IMR-90 (cell line): ENCODE measurements around the gene CCDC88C. TPM values are rescaled to one million over a fixed set of nuclear protein-coding genes. Genes with fewer than 3 reads are reported as not detected.

Experiments
- ATAC-seq: fragments of 200-7000 bp; cut with Tn5 transposase; 2 replicates; pipeline ENCODE4 v1.9.1; 2020; ENCODE audit warnings: low read depth, mild to moderate bottlenecking, moderate library complexity
- BruUV-seq: library from RNA; stranded (reverse); fragments of 400-500 nt; replicated peaks from 2 replicates; lab custom pipeline; 2021; lab: Mats Ljungman, UMichigan
- CTCF ChIA-PET: fragments of 300-600 bp; formaldehyde crosslinking; extraction: SDS; loops from one replicate; lab custom pipeline; 2021; ENCODE audit warnings: antibody characterized with exemption; lab: Yijun Ruan, JAX
- POLR2A ChIA-PET: fragments of 300-600 bp; sonication (Branson Sonifier 250); formaldehyde crosslinking; loops from one replicate; lab custom pipeline; 2022; ENCODE audit warnings: antibody characterized with exemption; ENCODE audit not compliant: unreplicated experiment; lab: Charles Lee
- DNase-seq: peaks from one replicate; pipeline ENCODE4 v3.0.0; 2013
- H2AFZ ChIP-seq: replicated peaks from 2 replicates; pipeline ENCODE3; 2013; ENCODE audit warnings: low read length, mild to moderate bottlenecking; ENCODE audit not compliant: poor library complexity
- H2AK5ac ChIP-seq: 2 replicates; pipeline ENCODE4 v1.6.1; 2013; ENCODE audit warnings: low read depth, low read length, inconsistent platforms
- H2AK9ac ChIP-seq: replicated peaks from 2 replicates; pipeline ENCODE3; 2013; ENCODE audit warnings: mild to moderate bottlenecking, low read depth, low read length, moderate library complexity; ENCODE audit not compliant: poor library complexity
- H2BK120ac ChIP-seq: 2 replicates; pipeline ENCODE4 v1.6.1; 2013; ENCODE audit warnings: low read depth, low read length, inconsistent platforms
- H2BK15ac ChIP-seq: 3 replicates; pipeline ENCODE4 v1.6.1; 2013; ENCODE audit warnings: low read depth, low read length, inconsistent platforms
- H2BK20ac ChIP-seq: 2 replicates; pipeline ENCODE4 v1.6.1; 2013; ENCODE audit warnings: low read depth, mild to moderate bottlenecking, inconsistent platforms, low read length, moderate library complexity
- H2BK5ac ChIP-seq: 2 replicates; pipeline ENCODE4 v1.6.1; 2013; ENCODE audit warnings: mild to moderate bottlenecking, low read depth, low read length, inconsistent platforms; ENCODE audit not compliant: poor library complexity, severe bottlenecking
- H3K14ac ChIP-seq: replicated peaks from 2 replicates; pipeline ENCODE4 v1.6.1; 2013; ENCODE audit warnings: low read depth, low read length, inconsistent platforms
- H3K18ac ChIP-seq: 2 replicates; pipeline ENCODE4 v1.6.1; 2013; ENCODE audit warnings: low read depth, low read length, control low read depth
- H3K23ac ChIP-seq: 2 replicates; pipeline ENCODE4 v1.6.1; 2013; ENCODE audit warnings: low read depth, low read length, inconsistent platforms
- H3K27ac ChIP-seq: 2 replicates; pipeline ENCODE4 v1.5.1; 2013; ENCODE audit warnings: mild to moderate bottlenecking, control low read depth, low read length; ENCODE audit not compliant: insufficient read depth
- H3K27me3 ChIP-seq: 2 replicates; pipeline ENCODE4 v1.6.1; 2013; ENCODE audit warnings: low read length; ENCODE audit not compliant: control insufficient read depth, insufficient read depth
- H3K36me3 ChIP-seq: 2 replicates; pipeline ENCODE4 v1.6.1; 2013; ENCODE audit warnings: low read length, mixed read lengths; ENCODE audit not compliant: control insufficient read depth, insufficient read depth
- H3K4ac ChIP-seq: 2 replicates; pipeline ENCODE4 v1.6.1; 2013; ENCODE audit warnings: low read depth, low read length, inconsistent platforms
- H3K4me1 ChIP-seq: 2 replicates; pipeline ENCODE4 v1.6.1; 2013; ENCODE audit warnings: low read length, mixed read lengths; ENCODE audit not compliant: control insufficient read depth, insufficient read depth
- H3K4me2 ChIP-seq: 2 replicates; pipeline ENCODE4 v1.6.1; 2013; ENCODE audit warnings: low read depth, mild to moderate bottlenecking, control low read depth, low read length, moderate library complexity
- H3K4me3 ChIP-seq: 2 replicates; pipeline ENCODE4 v1.5.1; 2013; ENCODE audit warnings: low read depth, mild to moderate bottlenecking, control low read depth, low read length, moderate library complexity; ENCODE audit not compliant: insufficient read depth
- H3K56ac ChIP-seq: 2 replicates; pipeline ENCODE4 v1.6.1; 2013; ENCODE audit warnings: low read length, inconsistent platforms; ENCODE audit not compliant: insufficient read depth; ENCODE audit errors: extremely low read depth
- H3K79me1 ChIP-seq, 2 experiments: 2 replicates each; pipeline ENCODE4 v1.6.1; 2013; ENCODE audit warnings: low read length in 2 of 2, inconsistent platforms in 1 of 2, low read depth in 1 of 2
- H3K9ac ChIP-seq: 2 replicates; pipeline ENCODE4 v1.6.1; 2013; ENCODE audit warnings: low read depth, low read length, control low read depth
- H3K9me1 ChIP-seq: 2 replicates; pipeline ENCODE4 v1.6.1; 2013; ENCODE audit warnings: low read length, inconsistent platforms; ENCODE audit not compliant: insufficient read depth
- H3K9me3 ChIP-seq: 2 replicates; pipeline ENCODE4 v1.6.1; 2013; ENCODE audit warnings: low read length; ENCODE audit not compliant: control insufficient read depth, insufficient read depth
- H4K20me1 ChIP-seq: 2 replicates; pipeline ENCODE4 v1.6.1; 2013; ENCODE audit warnings: low read length, inconsistent platforms; ENCODE audit not compliant: insufficient read depth
- H4K5ac ChIP-seq: 2 replicates; pipeline ENCODE4 v1.6.1; 2013; ENCODE audit warnings: mild to moderate bottlenecking, low read depth, low read length, control low read depth
- H4K8ac ChIP-seq, 2 experiments: 2 replicates each; pipeline ENCODE4 v1.6.1; 2013; ENCODE audit warnings: low read depth in 2 of 2, low read length in 2 of 2, control low read depth in 1 of 2, inconsistent platforms in 1 of 2
- H4K91ac ChIP-seq: 2 replicates; pipeline ENCODE4 v1.6.1; 2013; ENCODE audit warnings: low read depth, low read length, inconsistent platforms; ENCODE audit not compliant: insufficient read depth
- BHLHE40 ChIP-seq: fragments of 150-350 bp; IDR thresholded peaks from 2 replicates; pipeline ENCODE4 v1.6.1; 2016; ENCODE audit warnings: mild to moderate bottlenecking, low read depth, low read length
- CEBPB ChIP-seq: IDR thresholded peaks from 2 replicates; pipeline ENCODE4 v1.6.1; 2012; ENCODE audit warnings: low read depth, low read length, improper control_type of control experiment
- CTCF ChIP-seq: conservative IDR thresholded peaks from 2 replicates; pipeline ENCODE4 v1.5.1; 2012; ENCODE audit warnings: mild to moderate bottlenecking, low read depth, low read length, improper control_type of control experiment
- ELK1 ChIP-seq: fragments of 150-350 bp; IDR thresholded peaks from 2 replicates; pipeline ENCODE4 v1.6.1; 2016; ENCODE audit warnings: low read depth, mild to moderate bottlenecking, low read length, moderate library complexity, borderline replicate concordance
- FOS ChIP-seq: fragments of 150-350 bp; IDR thresholded peaks from 2 replicates; pipeline ENCODE4 v1.6.1; 2016; ENCODE audit warnings: low read depth, low read length
- MAZ ChIP-seq: IDR thresholded peaks from 2 replicates; pipeline ENCODE4 v1.6.1; 2012; ENCODE audit warnings: low read depth, mild to moderate bottlenecking, low read length, improper control_type of control experiment, moderate library complexity, borderline replicate concordance
- NFE2L2 ChIP-seq: fragments of 150-350 bp; IDR thresholded peaks from 2 replicates; pipeline ENCODE4 v1.6.1; 2016; ENCODE audit warnings: low read depth, mild to moderate bottlenecking, low read length
- POLR2A ChIP-seq: IDR thresholded peaks from 2 replicates; pipeline ENCODE4 v1.6.1; 2012; ENCODE audit warnings: mild to moderate bottlenecking, low read depth, low read length
- RAD21 ChIP-seq: IDR thresholded peaks from 2 replicates; pipeline ENCODE4 v1.6.1; 2012; ENCODE audit warnings: low read length, improper control_type of control experiment
- RCOR1 ChIP-seq: IDR thresholded peaks from 2 replicates; pipeline ENCODE4 v1.6.1; 2012; ENCODE audit warnings: mild to moderate bottlenecking, low read length, improper control_type of control experiment; ENCODE audit not compliant: insufficient replicate concordance
- SMC3 ChIP-seq: fragments of 150-350 bp; IDR thresholded peaks from 2 replicates; pipeline ENCODE4 v1.6.1; 2016; ENCODE audit warnings: low read depth, mild to moderate bottlenecking, antibody characterized with exemption, low read length, moderate library complexity
- WGBS, 2 experiments: methylation state at CpG; one replicate each; pipeline versions ENCODE4 v1.1.5 to v1.1.7; 2013; ENCODE audit warnings: missing lambda C conversion rate in 2 of 2; ENCODE audit not compliant: insufficient read length in 1 of 2; ENCODE audit errors: extremely low coverage in 2 of 2; 5-methylcytosine and 5-hydroxymethylcytosine counted together
- dilution Hi-C: fragments of 300-500 bp; cut with HindIII; formaldehyde crosslinking; loops from one replicate; pipeline ENCODE4 v1.14.3; 2018; ENCODE audit warnings: low sequenced_read_pairs; ENCODE audit not compliant: unreplicated experiment
- in situ Hi-C: fragments of 300-500 bp; cut with MboI; formaldehyde crosslinking; loops from 3 replicates; pipeline ENCODE4 v1.14.3; 2019; ENCODE audit warnings: low sequenced_read_pairs, inconsistent platforms, mixed read lengths
- intact Hi-C: fragments of 100-400 bp; cut with micrococcal nuclease; formaldehyde crosslinking; loops from 2 replicates; pipeline ENCODE4 v1.10.0; 2022
- polyA plus RNA-seq, 3 experiments: library from polyadenylated mRNA; depleted of rRNA; stranded (reverse); fragments of >200 nt; gene quantifications; 2 replicates each; pipeline ENCODE4 v1.2.3, GENCODE V29; 2012; ENCODE audit warnings: low replicate concordance in 1 of 3
- total RNA-seq: library from RNA; depleted of rRNA; stranded (reverse); fragments of >200 nt; gene quantifications from 2 replicates; pipeline ENCODE4 v1.2.3, GENCODE V29; 2012

The CCDC88C gene
- total and polyA plus RNA-seq, 2 of the 4 experiments (the other 2 are of a cell fraction), result 0.17 to 0.18 TPM

- Histone ChIP-seq H4K91ac (peak overlapping the region; percentile 12; the same call in 1 of the 2 replicates), H2AK9ac (no peak overlapping the region), H2BK5ac (no peak overlapping the region), H3K56ac (no peak overlapping the region), H2AK5ac (peak overlapping the region; percentile 36; the same call in 1 of the 2 replicates), H2BK120ac (0 out of 2 replicates have a peak overlapping the region, but pooled peaks have one; percentile 62), H3K14ac (no peak overlapping the region), H3K4me1 (peaks cover 9% of the 10 kb centered on the region), H3K9me3 (no peaks in the 10 kb centered on the region), H2AFZ (peak overlapping the region; percentile 80), H3K23ac (no peak overlapping the region), H3K4ac (no peak overlapping the region), H4K20me1 (no peaks in the 10 kb centered on the region), H3K27ac (no peak overlapping the region), H3K4me3 (no peak overlapping the region), H3K4me2 (no peak overlapping the region), H3K9ac (no peak overlapping the region), H3K9me1 (peaks cover 13% of the 10 kb centered on the region), H3K36me3 (no peaks in the 10 kb centered on the region), H3K79me1 (0 out of 4 replicates have a peak, but pooled peaks cover 0 to 5% of the 10 kb centered on the region in 2 experiments), H3K18ac (no peak overlapping the region), H4K5ac (no peak overlapping the region), H2BK20ac (no peak overlapping the region), H4K8ac (no peak overlapping the region; a peak in 1 of 4 replicates), H2BK15ac (no peak overlapping the region; the same call in 2 of the 3 replicates), H3K27me3 (no peaks in the 10 kb centered on the region)
- POLR2A ChIA-PET, result no interaction called here
- in situ Hi-C loops, result no loop called here
- TF ChIP-seq MAZ (no peak), SMC3 (no peak), NFE2L2 (no peak), FOS (no peak), RAD21 (no peak), CTCF (no peak), POLR2A (no peak), BHLHE40 (no peak), CEBPB (no peak), RCOR1 (no peak), ELK1 (no peak)
- no TSS peak for BruUV-seq
- ATAC-seq (no peak), DNase-seq (no peak)
- CTCF ChIA-PET, result no interaction called here
- dilution Hi-C loops, result no loop called here
- intact Hi-C loops, result no loop called here
- WGBS, 2 experiments, result 90% methylated on average over 2 of the region's 9 CpGs; no CpG with 5 or more reads in 1 of the 2 experiments
These were observed 172.6 kb downstream of the CCDC88C start for GRCh38 chr14:91245029-91245428.
